ENCODE results near the gene DACH2. TPM values are rescaled to one million over a fixed set of nuclear protein-coding genes. Genes with fewer than 3 reads are reported as not detected.

DACH2 gene
- total and polyA plus RNA-seq, 10 donors, result not detected

GRCh38 chrX:86121916-86122315, 26.3 kb upstream of the DACH2 start:
- H3K4me3 ChIP-seq, result no peak overlapping the region
- H3K9me3 ChIP-seq, result peaks cover 0 to 33% (median 3%) of the 10 kb centered on the region in 8 donors
- no peak overlapping the region for H3K27ac ChIP-seq
- TF ChIP-seq POLR2AphosphoS5 (IDR thresholded peaks at IDR 0.05), result no peak
- TF ChIP-seq, protein P1, sequence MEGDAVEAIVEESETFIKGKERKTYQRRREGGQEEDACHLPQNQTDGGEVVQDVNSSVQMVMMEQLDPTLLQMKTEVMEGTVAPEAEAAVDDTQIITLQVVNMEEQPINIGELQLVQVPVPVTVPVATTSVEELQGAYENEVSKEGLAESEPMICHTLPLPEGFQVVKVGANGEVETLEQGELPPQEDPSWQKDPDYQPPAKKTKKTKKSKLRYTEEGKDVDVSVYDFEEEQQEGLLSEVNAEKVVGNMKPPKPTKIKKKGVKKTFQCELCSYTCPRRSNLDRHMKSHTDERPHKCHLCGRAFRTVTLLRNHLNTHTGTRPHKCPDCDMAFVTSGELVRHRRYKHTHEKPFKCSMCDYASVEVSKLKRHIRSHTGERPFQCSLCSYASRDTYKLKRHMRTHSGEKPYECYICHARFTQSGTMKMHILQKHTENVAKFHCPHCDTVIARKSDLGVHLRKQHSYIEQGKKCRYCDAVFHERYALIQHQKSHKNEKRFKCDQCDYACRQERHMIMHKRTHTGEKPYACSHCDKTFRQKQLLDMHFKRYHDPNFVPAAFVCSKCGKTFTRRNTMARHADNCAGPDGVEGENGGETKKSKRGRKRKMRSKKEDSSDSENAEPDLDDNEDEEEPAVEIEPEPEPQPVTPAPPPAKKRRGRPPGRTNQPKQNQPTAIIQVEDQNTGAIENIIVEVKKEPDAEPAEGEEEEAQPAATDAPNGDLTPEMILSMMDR (IDR thresholded peaks at IDR 0.05 in 8 of 11, conservative IDR thresholded peaks at IDR 0.05 in 3 of 11), result no peak
- no peaks in the 10 kb centered on the region for H3K36me3 ChIP-seq
- WGBS, 5 donors, result 67 to 100% (median 82%) methylated on average over 1 of the region's 1 CpG; no CpG with 5 or more reads in 1 of the 5 donors
- DNase-seq, result no peak
- no peaks in the 10 kb centered on the region for H3K27me3 ChIP-seq (replicated peaks in 1 of 7)
- no peaks in the 10 kb centered on the region for H3K4me1 ChIP-seq
- intact Hi-C loops (cut with DNase I; ENCODE audit: low total_unique reads), result no loop called here

GRCh38 chrX:86133761-86134160, 14.5 kb upstream of the DACH2 start:
- intact Hi-C loops (cut with DNase I; ENCODE audit: low total_unique reads), result no loop called here
- Histone ChIP-seq H3K4me3 (no peak overlapping the region), H3K4me1 (no peaks in the 10 kb centered on the region), H3K9me3 (no peaks in the 10 kb centered on the region), H3K27me3 (replicated peaks in 1 of 7) (no peaks in the 10 kb centered on the region), H3K27ac (no peak overlapping the region), H3K36me3 (no peaks in the 10 kb centered on the region)
- 0 to 14% (median 7%) methylated on average over 3 of the region's 3 CpGs for WGBS, 5 donors
- TF ChIP-seq, protein P1 (IDR thresholded peaks at IDR 0.05 in 8 of 11, conservative IDR thresholded peaks at IDR 0.05 in 3 of 11), result peak in 6 of 11 experiments; percentile 12 to 35 (median 21)
- TF ChIP-seq POLR2AphosphoS5 (IDR thresholded peaks at IDR 0.05), result no peak
- no peak for DNase-seq

DNA sequence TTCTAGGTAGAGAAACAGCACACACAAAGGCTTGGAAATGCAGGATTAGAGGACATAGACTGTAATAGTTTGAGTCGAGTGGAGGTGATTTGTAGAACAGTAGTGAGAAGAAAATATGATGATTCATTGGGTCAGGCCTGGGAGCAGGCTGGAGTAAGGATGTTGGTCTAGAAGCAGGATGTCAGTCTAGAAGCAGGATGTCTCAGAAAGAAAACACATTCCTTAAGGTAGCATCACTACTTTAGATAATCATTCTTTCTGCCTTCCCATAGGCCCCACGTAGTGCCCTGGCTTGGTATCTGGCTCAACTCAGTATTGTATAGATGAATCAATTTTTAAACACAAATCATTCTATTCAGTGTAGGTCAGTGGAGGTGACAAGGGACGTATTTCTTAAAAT, 11.2 kb upstream of the DACH2 start:
- no peak overlapping the region for H3K27ac ChIP-seq
- H3K9me3 ChIP-seq, result no peaks in the 10 kb centered on the region
- DNase-seq, result no peak
- 50 to 80% (median 71%) methylated on average over 3 of the region's 3 CpGs for WGBS, 5 donors
- H3K4me3 ChIP-seq, result no peak overlapping the region
- TF ChIP-seq, protein P1 (IDR thresholded peaks at IDR 0.05 in 8 of 11, conservative IDR thresholded peaks at IDR 0.05 in 3 of 11), result no peak
- TF ChIP-seq POLR2A (IDR thresholded peaks at IDR 0.05) (no peak), POLR2AphosphoS5 (IDR thresholded peaks at IDR 0.05) (no peak)
- H3K36me3 ChIP-seq, result no peaks in the 10 kb centered on the region
- H3K4me1 ChIP-seq, result no peaks in the 10 kb centered on the region
- intact Hi-C loops (cut with DNase I; ENCODE audit: low total_unique reads), result no loop called here
- no peaks in the 10 kb centered on the region for H3K27me3 ChIP-seq (replicated peaks in 1 of 7)

DNA sequence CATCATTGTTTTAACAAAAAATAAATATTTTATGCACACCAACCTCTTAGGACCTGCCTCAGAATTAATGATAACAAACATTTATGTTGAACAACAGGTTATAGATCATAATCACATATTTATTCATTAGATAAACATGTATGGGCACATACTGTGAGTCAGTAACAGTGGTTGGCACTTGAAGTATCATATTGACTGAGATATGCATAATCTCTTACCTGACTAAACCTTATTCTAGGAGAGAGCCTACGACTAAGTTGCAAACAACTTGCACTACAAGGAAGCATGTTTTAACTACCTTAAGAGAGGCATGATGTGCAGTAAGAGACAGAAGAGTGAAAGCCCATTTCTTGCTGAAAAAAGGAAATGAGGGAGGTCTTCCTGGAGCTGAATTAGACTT, 6.5 kb upstream of the DACH2 start:
- Histone ChIP-seq H3K4me1 (no peaks in the 10 kb centered on the region), H3K36me3 (no peaks in the 10 kb centered on the region), H3K27me3 (replicated peaks in 1 of 7) (no peaks in the 10 kb centered on the region), H3K27ac (no peak overlapping the region), H3K9me3 (no peaks in the 10 kb centered on the region), H3K4me3 (no peak overlapping the region)
- intact Hi-C loops (cut with DNase I; ENCODE audit: low total_unique reads), result no loop called here
- 64 to 88% (median 68%) methylated on average over 1 of the region's 1 CpG for WGBS, 5 donors
- no peak for DNase-seq
- TF ChIP-seq POLR2A (IDR thresholded peaks at IDR 0.05) (no peak), POLR2AphosphoS5 (IDR thresholded peaks at IDR 0.05) (no peak)
- TF ChIP-seq, protein P1 (IDR thresholded peaks at IDR 0.05 in 8 of 11, conservative IDR thresholded peaks at IDR 0.05 in 3 of 11), result no peak

Measured in spleen (tissue), 11 donors.